PC-9 (cell line): Measurements from ENCODE around the gene HSD3B7.

Experiments used
- EZH2 ChIP-seq: fragments of 200-600 bp; sonication (generic); IDR thresholded peaks from 2 replicates; pipeline ENCODE4 v1.8.0; 2017; ENCODE audit warnings: antibody characterized with exemption, low read depth
- TF ChIP-seq, protein P1 (sequence below): fragments of 200-600 bp; sonication (generic); conservative IDR thresholded peaks from 2 replicates; pipeline ENCODE4 v1.6.1; 2017; ENCODE audit warnings: mixed run types, antibody characterized with exemption, mild to moderate bottlenecking, moderate library complexity

DNA sequence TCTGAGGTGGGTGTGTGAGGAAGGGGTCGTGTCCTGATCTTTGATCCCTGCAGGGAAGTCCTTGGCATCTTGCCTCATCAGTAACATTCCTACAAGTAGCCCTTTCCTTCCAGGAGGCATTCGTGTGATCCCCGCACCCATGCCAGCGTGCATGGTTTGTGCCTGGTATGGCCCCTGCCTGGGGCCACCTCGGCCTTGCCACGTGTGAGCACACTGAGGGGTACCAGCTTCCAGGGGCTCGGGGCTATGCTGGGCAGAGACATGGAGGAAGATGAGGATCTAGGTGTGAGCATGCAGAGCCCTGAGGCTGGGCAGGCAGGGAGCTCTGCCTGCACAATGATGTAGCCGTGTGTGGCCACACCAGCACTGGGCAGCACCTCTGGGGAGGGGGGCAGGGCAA lies 6.0 kb downstream of the HSD3B7 start:
- TF ChIP-seq, protein P1, sequence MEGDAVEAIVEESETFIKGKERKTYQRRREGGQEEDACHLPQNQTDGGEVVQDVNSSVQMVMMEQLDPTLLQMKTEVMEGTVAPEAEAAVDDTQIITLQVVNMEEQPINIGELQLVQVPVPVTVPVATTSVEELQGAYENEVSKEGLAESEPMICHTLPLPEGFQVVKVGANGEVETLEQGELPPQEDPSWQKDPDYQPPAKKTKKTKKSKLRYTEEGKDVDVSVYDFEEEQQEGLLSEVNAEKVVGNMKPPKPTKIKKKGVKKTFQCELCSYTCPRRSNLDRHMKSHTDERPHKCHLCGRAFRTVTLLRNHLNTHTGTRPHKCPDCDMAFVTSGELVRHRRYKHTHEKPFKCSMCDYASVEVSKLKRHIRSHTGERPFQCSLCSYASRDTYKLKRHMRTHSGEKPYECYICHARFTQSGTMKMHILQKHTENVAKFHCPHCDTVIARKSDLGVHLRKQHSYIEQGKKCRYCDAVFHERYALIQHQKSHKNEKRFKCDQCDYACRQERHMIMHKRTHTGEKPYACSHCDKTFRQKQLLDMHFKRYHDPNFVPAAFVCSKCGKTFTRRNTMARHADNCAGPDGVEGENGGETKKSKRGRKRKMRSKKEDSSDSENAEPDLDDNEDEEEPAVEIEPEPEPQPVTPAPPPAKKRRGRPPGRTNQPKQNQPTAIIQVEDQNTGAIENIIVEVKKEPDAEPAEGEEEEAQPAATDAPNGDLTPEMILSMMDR, result no peak
- TF ChIP-seq EZH2, result no peak
